ENCODE data around the gene C4BPB. TPM values are rescaled to one million over a fixed set of nuclear protein-coding genes. Genes with fewer than 3 reads are reported as not detected.
A peak's percentile ranks its signal among the peaks of the same experiment; 100 is the strongest.

The C4BPB gene
- total and polyA plus RNA-seq, 4 donors, result 59.7 to 460 (median 401) TPM

GRCh38 chr1:207081088-207081487, 7.6 kb upstream of the C4BPB start:
- Histone ChIP-seq H3K4me3 (ENCODE audit: low read depth in 1 of 3, low read length in 3 of 3) (no peak overlapping the region), H3K27me3 (ENCODE audit: control insufficient read depth in 4 of 4, insufficient read depth in 4 of 4, low read length in 3 of 4) (no peaks in the 10 kb centered on the region), H3K9ac (ENCODE audit: low read depth in 1 of 2, low read length in 2 of 2) (no peak overlapping the region), H3K9me3 (ENCODE audit: control insufficient read depth in 4 of 4, low read length in 3 of 4) (no peaks in the 10 kb centered on the region), H3K4me1 (ENCODE audit: control insufficient read depth in 4 of 4, insufficient read depth in 4 of 4, low read length in 3 of 4) (peaks cover 3 to 24% (median 13%) of the 10 kb centered on the region in 4 donors), H3K27ac (ENCODE audit: low read depth in 1 of 2, low read length in 2 of 2) (peak overlapping the region in 1 of 2 donors; percentile 6), H3K36me3 (ENCODE audit: control insufficient read depth in 4 of 4, insufficient read depth in 3 of 4, low read depth in 1 of 4, low read length in 3 of 4) (no peaks in the 10 kb centered on the region)
- WGBS, result 28% methylated on average over 2 of the region's 2 CpGs
- no peak for DNase-seq (ENCODE audit: low spot score)
- no peak for TF ChIP-seq CTCF (IDR thresholded peaks at IDR 0.05; ENCODE audit: low read depth, low read length, missing input control)
- no peak for TF ChIP-seq TAF1 (conservative IDR thresholded peaks at IDR 0.05)
- TF ChIP-seq GABPA (IDR thresholded peaks at IDR 0.05 in 1 of 2, conservative IDR thresholded peaks at IDR 0.05 in 1 of 2), result no peak
- peak in 1 of 2 donors; percentile 49 for TF ChIP-seq EGR1 (IDR thresholded peaks at IDR 0.05; ENCODE audit: low read depth in 2 of 2)
- peak; percentile 89 to 93 for TF ChIP-seq RXRA (IDR thresholded peaks at IDR 0.05)
- peak; percentile 35 for TF ChIP-seq MAX (IDR thresholded peaks at IDR 0.05)
- TF ChIP-seq HNF4A (conservative IDR thresholded peaks at IDR 0.05), result peak; percentile 32 to 72
- peak in 1 of 2 donors; percentile 55 for TF ChIP-seq JUND (IDR thresholded peaks at IDR 0.05)
- no peak for TF ChIP-seq ATF3 (IDR thresholded peaks at IDR 0.05)
- peak; percentile 55 for TF ChIP-seq ZBTB33 (IDR thresholded peaks at IDR 0.05)
- TF ChIP-seq YY1 (IDR thresholded peaks at IDR 0.05), result peak; percentile 66
- TF ChIP-seq, protein P1, sequence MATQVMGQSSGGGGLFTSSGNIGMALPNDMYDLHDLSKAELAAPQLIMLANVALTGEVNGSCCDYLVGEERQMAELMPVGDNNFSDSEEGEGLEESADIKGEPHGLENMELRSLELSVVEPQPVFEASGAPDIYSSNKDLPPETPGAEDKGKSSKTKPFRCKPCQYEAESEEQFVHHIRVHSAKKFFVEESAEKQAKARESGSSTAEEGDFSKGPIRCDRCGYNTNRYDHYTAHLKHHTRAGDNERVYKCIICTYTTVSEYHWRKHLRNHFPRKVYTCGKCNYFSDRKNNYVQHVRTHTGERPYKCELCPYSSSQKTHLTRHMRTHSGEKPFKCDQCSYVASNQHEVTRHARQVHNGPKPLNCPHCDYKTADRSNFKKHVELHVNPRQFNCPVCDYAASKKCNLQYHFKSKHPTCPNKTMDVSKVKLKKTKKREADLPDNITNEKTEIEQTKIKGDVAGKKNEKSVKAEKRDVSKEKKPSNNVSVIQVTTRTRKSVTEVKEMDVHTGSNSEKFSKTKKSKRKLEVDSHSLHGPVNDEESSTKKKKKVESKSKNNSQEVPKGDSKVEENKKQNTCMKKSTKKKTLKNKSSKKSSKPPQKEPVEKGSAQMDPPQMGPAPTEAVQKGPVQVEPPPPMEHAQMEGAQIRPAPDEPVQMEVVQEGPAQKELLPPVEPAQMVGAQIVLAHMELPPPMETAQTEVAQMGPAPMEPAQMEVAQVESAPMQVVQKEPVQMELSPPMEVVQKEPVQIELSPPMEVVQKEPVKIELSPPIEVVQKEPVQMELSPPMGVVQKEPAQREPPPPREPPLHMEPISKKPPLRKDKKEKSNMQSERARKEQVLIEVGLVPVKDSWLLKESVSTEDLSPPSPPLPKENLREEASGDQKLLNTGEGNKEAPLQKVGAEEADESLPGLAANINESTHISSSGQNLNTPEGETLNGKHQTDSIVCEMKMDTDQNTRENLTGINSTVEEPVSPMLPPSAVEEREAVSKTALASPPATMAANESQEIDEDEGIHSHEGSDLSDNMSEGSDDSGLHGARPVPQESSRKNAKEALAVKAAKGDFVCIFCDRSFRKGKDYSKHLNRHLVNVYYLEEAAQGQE (IDR thresholded peaks at IDR 0.05), result no peak
- peak; percentile 16 for TF ChIP-seq FOXA2 (IDR thresholded peaks at IDR 0.05)
- TF ChIP-seq RAD21 (IDR thresholded peaks at IDR 0.05), result peak in 1 of 2 donors; percentile 13
- no peak for TF ChIP-seq FOXA1 (IDR thresholded peaks at IDR 0.05)
- peak; percentile 32 for TF ChIP-seq SP1 (IDR thresholded peaks at IDR 0.05)
- no peak for TF ChIP-seq NR2F2 (IDR thresholded peaks at IDR 0.05)
- no peak for TF ChIP-seq HNF4G (IDR thresholded peaks at IDR 0.05)
